Lower leg skin (tissue), 3 donors: Measurements from ENCODE around the gene NTM.

Source experiments
- POLR2A ChIP-seq, 2 donors: fragments of 450-650 bp; IDR thresholded peaks; one replicate each; pipeline ENCODE4 v1.6.1; 2016 to 2017; ENCODE audit warnings: antibody characterized with exemption in 2 of 2, mild to moderate bottlenecking in 1 of 2, moderate library complexity in 1 of 2
- TF ChIP-seq, protein P1 (sequence below), 3 donors: fragments of 450-650 bp; IDR thresholded peaks; one replicate each; pipeline ENCODE4 v1.5.1; 2016; ENCODE audit warnings: antibody characterized with exemption in 3 of 3, mild to moderate bottlenecking in 3 of 3, moderate library complexity in 2 of 3

DNA sequence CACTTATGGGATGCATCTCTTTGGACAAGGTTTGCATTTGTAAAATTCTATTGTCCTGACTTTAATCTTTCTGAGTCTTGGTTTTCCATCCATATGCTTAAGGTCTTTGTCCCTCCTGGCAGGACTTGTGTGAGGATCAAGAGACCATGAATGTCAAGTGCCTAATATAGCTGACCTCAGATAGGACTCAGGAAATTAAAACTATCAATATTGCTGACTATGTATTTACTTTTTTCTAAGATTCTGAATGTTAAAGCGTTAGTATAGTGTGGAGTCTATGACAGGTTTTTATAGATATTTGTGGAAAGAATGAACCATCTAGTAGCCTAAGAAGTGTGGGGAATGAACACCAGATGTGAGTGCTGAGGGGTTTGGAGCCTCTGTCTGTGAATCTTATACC, 637.8 kb downstream of the NTM start:
- TF ChIP-seq, protein P1, sequence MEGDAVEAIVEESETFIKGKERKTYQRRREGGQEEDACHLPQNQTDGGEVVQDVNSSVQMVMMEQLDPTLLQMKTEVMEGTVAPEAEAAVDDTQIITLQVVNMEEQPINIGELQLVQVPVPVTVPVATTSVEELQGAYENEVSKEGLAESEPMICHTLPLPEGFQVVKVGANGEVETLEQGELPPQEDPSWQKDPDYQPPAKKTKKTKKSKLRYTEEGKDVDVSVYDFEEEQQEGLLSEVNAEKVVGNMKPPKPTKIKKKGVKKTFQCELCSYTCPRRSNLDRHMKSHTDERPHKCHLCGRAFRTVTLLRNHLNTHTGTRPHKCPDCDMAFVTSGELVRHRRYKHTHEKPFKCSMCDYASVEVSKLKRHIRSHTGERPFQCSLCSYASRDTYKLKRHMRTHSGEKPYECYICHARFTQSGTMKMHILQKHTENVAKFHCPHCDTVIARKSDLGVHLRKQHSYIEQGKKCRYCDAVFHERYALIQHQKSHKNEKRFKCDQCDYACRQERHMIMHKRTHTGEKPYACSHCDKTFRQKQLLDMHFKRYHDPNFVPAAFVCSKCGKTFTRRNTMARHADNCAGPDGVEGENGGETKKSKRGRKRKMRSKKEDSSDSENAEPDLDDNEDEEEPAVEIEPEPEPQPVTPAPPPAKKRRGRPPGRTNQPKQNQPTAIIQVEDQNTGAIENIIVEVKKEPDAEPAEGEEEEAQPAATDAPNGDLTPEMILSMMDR (IDR thresholded peaks at IDR 0.05), result no peak
- TF ChIP-seq POLR2A (IDR thresholded peaks at IDR 0.05), result no peak
